Measurements from ENCODE around the gene RAC2. TPM values are rescaled to one million over a fixed set of nuclear protein-coding genes. Genes with fewer than 3 reads are reported as not detected.

The RAC2 gene
- total and polyA plus RNA-seq, 9 of the 15 experiments (the other 6 are each of a cell fraction or from before 2014, with no cell fraction given) = 22.7 to 103 (median 43.3) TPM

GRCh38 chr22:37287550-37287951 is 43.5 kb upstream of the RAC2 start:
- ChIA-PET CTCF (ENCODE audit: low intra/inter-chr PET ratio) (no interaction called here), POLR2A (no interaction called here)
- Histone ChIP-seq H3K9me1 (ENCODE audit: control insufficient read depth, insufficient read depth, low read length) (no peaks in the 10 kb centered on the region), H3K27ac (ENCODE audit: extremely low read depth, low read depth, low read length) (no peak overlapping the region), H3K4me3 (no peak overlapping the region), H4K20me1 (replicated peaks; ENCODE audit: control insufficient read depth, insufficient read depth, low read length) (no peaks in the 10 kb centered on the region), H3K9ac (ENCODE audit: insufficient read depth in 1 of 2, low read depth in 2 of 2, low read length in 2 of 2) (no peak overlapping the region), H2AFZ (ENCODE audit: low read depth, low read length) (no peak overlapping the region), H3K36me3 (ENCODE audit: control insufficient read depth, insufficient read depth, low read length) (no peaks in the 10 kb centered on the region), H3K9me3 (replicated peaks; ENCODE audit: control insufficient read depth, insufficient read depth, low read depth, low read length) (peaks cover 2% of the 10 kb centered on the region; the same call in 1 of the 2 replicates), H3K27me3 (ENCODE audit: control insufficient read depth in 2 of 2, insufficient read depth in 2 of 2, low read length in 2 of 2) (peaks cover 0 to 24% of the 10 kb centered on the region in 2 experiments; a peak in 3 of 5 replicates), H3K79me2 (ENCODE audit: control insufficient read depth, insufficient read depth, low read length) (no peaks in the 10 kb centered on the region), H3K4me1 (replicated peaks in 1 of 2; ENCODE audit: control insufficient read depth in 2 of 2, insufficient read depth in 2 of 2, low read length in 2 of 2) (peaks cover 0 to 5% of the 10 kb centered on the region in 2 experiments; a peak in 1 of 5 replicates), H3K4me2 (ENCODE audit: insufficient read depth, low read length) (no peak overlapping the region)
- DNase-seq (ENCODE audit: extremely low read depth in 1 of 4, low spot score in 3 of 4) (no peak), ATAC-seq (no peak), FAIRE-seq (no peak)
- BruUV-seq (replicated peaks) = no TSS peak
- 14% methylated on average over 9 of the region's 10 CpGs for WGBS (ENCODE audit: insufficient coverage, low coverage, missing lambda C conversion rate)
- in situ Hi-C loops (cut with MboI) (no loop called here), intact Hi-C loops (cut with micrococcal nuclease) (no loop called here)
- no peak for TF ChIP-seq ZNF511 (CRISPR knock-in tag; IDR thresholded peaks at IDR 0.05)
- TF ChIP-seq ZNF668 (CRISPR knock-in tag; IDR thresholded peaks at IDR 0.05) = no peak
- no peak for TF ChIP-seq ZNF699 (CRISPR knock-in tag; IDR thresholded peaks at IDR 0.05; ENCODE audit: insufficient replicate concordance)
- TF ChIP-seq DACH1 (IDR thresholded peaks at IDR 0.05; ENCODE audit: partially characterized antibody) = no peak
- no peak for TF ChIP-seq PRDM10 (IDR thresholded peaks at IDR 0.05; ENCODE audit: partially characterized antibody)
- TF ChIP-seq RBM25 (IDR thresholded peaks at IDR 0.05; ENCODE audit: low read depth, low read length, severe bottlenecking) = no peak
- TF ChIP-seq PYGO2 (tag; IDR thresholded peaks at IDR 0.05) = no peak
- no peak for TF ChIP-seq PTTG1 (tag; IDR thresholded peaks at IDR 0.05; ENCODE audit: low read depth)
- no peak for TF ChIP-seq KLF13 (tag; IDR thresholded peaks at IDR 0.05; ENCODE audit: borderline replicate concordance, low read depth)
- TF ChIP-seq HES1 (IDR thresholded peaks at IDR 0.05; ENCODE audit: low read depth) = no peak
- no peak for TF ChIP-seq PRMT5 (CRISPR knock-in tag; IDR thresholded peaks at IDR 0.05)
- no peak for TF ChIP-seq HMBOX1 (IDR thresholded peaks at IDR 0.05)
- TF ChIP-seq EWSR1 (IDR thresholded peaks at IDR 0.05; ENCODE audit: borderline replicate concordance, low read depth, partially characterized antibody) = no peak
- TF ChIP-seq ZBTB33 (CRISPR knock-in tag; IDR thresholded peaks at IDR 0.05) = no peak
- no peak for TF ChIP-seq ZFP30 (CRISPR knock-in tag; IDR thresholded peaks at IDR 0.05; ENCODE audit: borderline replicate concordance)

Measured in K562 (cell line).